HG02885 (cell line): ENCODE results near the gene ANGPTL2.

Experiments used
- ATAC-seq: cut with Tn5 transposase; IDR thresholded peaks from one replicate; pipeline ENCODE4 v1.9.1; 2021; ENCODE audit warnings: mild to moderate bottlenecking; ENCODE audit not compliant: unreplicated experiment, poor library complexity

Gene ANGPTL2

DNA sequence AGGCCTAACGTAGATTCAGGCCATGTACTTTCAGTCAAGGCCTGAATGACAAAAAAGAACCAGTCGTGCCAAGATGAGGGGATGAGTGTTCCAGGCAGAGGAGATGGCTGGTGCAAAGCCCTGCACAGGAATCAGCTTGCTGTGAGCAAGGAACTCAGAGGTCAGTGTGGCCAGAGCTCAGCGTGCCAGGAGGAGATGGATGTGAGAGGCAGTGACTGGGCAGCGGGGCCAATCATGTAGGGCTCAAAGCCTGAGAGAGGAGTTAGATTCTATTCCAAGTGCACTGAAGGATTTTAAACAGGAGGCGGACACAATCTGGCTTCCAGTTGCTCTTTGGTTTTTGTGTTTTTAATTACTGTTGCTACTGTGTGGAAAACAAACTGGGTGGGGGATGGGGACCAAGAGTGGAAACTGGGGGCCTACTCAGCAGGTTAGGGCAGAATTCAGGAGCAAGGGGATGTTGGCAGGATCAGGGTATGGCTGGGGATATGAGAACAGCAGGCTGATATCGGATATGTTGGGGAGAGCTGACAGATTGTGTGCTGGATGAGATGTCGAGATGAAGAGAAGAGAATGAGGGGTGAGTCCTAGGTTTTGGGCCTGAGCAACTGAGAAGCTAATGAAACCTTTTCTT, 64.3 kb downstream of the ANGPTL2 start:
- ATAC-seq: no peak

DNA sequence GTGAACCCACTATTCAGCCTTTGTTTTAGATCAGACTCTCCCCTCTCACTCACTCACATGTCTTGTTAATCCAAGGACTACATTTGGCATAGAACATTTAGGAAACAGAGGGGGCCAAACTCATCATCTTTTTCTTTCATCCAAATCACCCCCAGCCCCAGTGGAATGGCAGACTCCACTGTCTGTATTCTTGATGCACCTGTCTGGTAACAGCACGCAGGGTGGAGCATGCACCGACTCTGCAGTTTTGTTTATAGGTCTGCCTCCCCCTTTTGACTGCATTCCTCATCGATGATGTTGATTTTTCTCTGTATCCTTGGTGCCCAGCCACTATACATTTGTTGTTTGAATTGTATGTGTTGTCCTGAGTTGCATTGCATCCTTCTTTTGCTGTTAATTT, 66.0 kb downstream of the ANGPTL2 start:
- no peak for ATAC-seq

GRCh38 chr9:127055745-127056402, 66.6 kb downstream of the ANGPTL2 start:
- no peak for ATAC-seq

GRCh38 chr9:127053960-127054359, 68.5 kb downstream of the ANGPTL2 start:
- ATAC-seq: no peak

GRCh38 chr9:127053057-127053821, 69.2 kb downstream of the ANGPTL2 start:
- ATAC-seq: no peak

DNA sequence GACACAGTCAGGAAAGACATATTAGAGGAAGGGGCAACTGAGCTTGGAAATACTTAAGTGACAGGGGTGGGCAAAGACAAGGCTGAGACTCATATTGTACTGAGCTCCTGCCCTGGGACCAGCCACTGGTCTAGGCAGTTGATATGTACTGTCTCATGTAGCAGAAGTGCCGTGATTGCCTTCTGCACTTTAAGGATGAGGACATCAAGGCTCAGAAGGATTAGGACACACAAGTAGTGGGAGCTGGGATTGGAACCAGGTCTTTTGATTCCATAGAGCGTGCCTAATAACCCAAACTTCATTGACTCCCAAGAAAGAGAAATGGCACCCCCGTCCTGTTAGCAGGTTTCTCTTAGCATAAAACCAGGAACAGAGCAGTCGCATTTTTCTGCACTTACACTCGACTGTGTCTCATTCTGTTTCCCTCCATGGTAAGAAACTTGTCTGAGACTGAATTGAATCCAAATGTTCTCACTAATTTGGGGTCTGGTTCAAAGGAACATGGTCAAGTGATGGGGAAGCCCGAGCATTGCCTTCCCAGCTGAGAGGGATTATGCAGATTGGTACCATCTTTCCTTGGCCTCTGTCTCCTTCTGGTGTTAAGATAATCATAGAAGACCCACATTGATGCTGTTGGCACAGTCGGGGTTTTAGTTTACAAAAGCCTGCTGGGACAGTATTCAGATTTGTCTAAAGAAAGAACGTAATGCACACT, 70.4 kb downstream of the ANGPTL2 start:
- ATAC-seq: no peak

- no peak for ATAC-seq
These were observed 71.8 kb downstream of the ANGPTL2 start for GRCh38 chr9:127050591-127051001.

DNA sequence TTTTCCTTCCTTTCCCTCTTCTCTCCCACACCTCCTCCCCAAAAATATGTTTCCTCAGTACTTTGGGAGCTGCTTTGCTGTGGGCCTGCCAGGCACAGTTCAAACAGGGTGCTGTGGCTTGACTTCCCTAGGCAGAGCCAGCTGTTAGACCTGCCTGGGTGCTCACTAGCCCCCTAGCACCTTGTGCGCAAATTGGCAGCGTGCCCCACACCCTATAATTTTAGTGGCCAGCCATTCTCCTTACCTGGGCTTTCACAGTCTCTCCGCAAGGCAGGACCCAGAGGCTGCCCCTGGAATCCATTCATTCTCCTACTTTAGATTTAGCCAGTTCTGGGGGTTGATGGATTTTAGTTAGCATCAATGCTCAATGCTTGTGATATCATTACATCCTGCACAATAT, 72.3 kb downstream of the ANGPTL2 start:
- ATAC-seq: no peak

GRCh38 chr9:127049581-127049980, 72.9 kb downstream of the ANGPTL2 start:
- no peak for ATAC-seq

GRCh38 chr9:127049044-127049443, 73.4 kb downstream of the ANGPTL2 start:
- no peak for ATAC-seq

- no peak for ATAC-seq
These were observed 74.5 kb downstream of the ANGPTL2 start for GRCh38 chr9:127047971-127048370.

- ATAC-seq: no peak
These were observed 77.3 kb downstream of the ANGPTL2 start for GRCh38 chr9:127045148-127045547.

DNA sequence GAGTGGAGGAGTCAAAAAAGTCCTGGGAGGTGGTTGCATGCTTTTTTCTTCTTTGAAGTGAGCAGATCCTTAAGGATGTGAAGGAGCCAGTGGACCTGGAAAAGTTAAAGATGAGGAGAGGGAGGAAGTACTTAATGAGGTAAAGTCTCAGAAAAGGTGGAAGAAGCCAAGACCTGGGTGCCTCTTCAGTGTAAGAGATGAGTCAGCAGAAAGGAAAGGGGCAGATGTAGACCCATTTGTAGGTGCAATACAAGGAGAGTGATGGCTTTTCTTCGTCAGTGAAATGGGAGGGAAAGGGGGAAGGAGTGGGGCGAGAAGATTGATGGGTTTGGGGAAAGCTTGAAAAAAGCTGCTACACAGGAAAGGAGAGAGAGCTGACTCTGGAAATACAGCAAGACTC, 82.9 kb downstream of the ANGPTL2 start:
- no peak for ATAC-seq

DNA sequence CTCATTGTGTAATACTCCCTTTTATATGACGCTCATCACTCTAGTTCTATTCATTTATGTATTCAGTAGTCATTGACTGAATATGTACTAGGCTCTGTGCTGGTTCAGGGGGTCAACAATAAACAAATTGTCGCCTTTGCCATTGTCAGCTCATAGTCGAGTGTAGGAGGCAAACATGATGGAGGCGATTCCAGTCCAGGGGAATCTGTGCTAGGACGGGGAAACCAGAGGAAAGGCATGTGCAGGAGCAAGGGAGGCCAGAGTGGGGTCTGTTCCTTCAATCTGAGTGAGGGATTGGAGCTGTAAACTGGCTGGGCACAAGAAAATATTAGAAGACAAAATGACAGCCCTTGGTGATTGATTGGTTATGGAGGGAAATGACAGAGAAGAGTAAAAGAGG, 83.9 kb downstream of the ANGPTL2 start:
- no peak for ATAC-seq
